Posterior vena cava (tissue), 2 donors: ENCODE results near the gene COPS7A. TPM values are rescaled to one million over a fixed set of nuclear protein-coding genes. Genes with fewer than 3 reads are reported as not detected.

ENCODE experiments used
- DNase-seq: peaks from one replicate; pipeline ENCODE4 v3.0.0-alpha.2; 2020; ENCODE audit warnings: low spot score
- intact Hi-C, 2 donors: fragments of 100-400 bp; cut with DNase I; formaldehyde crosslinking; loops; one replicate each; pipeline versions ENCODE4 v1.14.1 to v1.14.2; 2022 to 2023
- long read RNA-seq, 2 donors: library from polyadenylated mRNA; unstranded; transcript quantifications; one replicate each; pipeline ENCODE4 v2.0.0, GENCODE V29; 2020 to 2021
- total RNA-seq, 2 donors: library from RNA; stranded (reverse); fragmentation: NEBNext Ultra II Directional; extraction: Animal tissue kit (Norgen Biotek cat#: 25700); gene quantifications; one replicate each; pipeline ENCODE4 v1.2.1, GENCODE V29; 2021
- donor health status: DM: yes; HTN: yes; CAD: no.
- donor health status: DM: yes; HTN: yes; CAD: no.

Gene COPS7A, protein sequence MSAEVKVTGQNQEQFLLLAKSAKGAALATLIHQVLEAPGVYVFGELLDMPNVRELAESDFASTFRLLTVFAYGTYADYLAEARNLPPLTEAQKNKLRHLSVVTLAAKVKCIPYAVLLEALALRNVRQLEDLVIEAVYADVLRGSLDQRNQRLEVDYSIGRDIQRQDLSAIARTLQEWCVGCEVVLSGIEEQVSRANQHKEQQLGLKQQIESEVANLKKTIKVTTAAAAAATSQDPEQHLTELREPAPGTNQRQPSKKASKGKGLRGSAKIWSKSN
- total RNA-seq = 10 to 100 TPM; 46.0 to 54.5 TPM
- long read RNA-seq, donor 1, transcript COPS7A-202 (7 exons, 1,718 nt) = minor isoform, 6 of 62 reads
- long read RNA-seq, donor 1, transcript COPS7A-215 (8 exons, 2,127 nt) = major isoform, 35 of 62 reads
- long read RNA-seq, donor 1, transcript COPS7A-201 (8 exons, 1,721 nt) = minor isoform, 5 of 62 reads
- long read RNA-seq, donor 1, transcript COPS7A-210 (8 exons, 1,832 nt) = minor isoform, 5 of 62 reads
- long read RNA-seq, donor 1, partial matches to known transcripts = 6 of 62 reads
- long read RNA-seq, donor 1, other reads (novel, unspliced or antisense) = 3 of 62 reads
- long read RNA-seq, donor 2, transcript COPS7A-215 (8 exons, 2,127 nt) = major isoform, 155 of 329 reads
- long read RNA-seq, donor 2, transcript COPS7A-202 (7 exons, 1,718 nt) = minor isoform, 40 of 329 reads
- long read RNA-seq, donor 2, transcript COPS7A-210 (8 exons, 1,832 nt) = minor isoform, 35 of 329 reads
- long read RNA-seq, donor 2, transcript COPS7A-201 (8 exons, 1,721 nt) = minor isoform, 30 of 329 reads
- long read RNA-seq, donor 2, partial matches to known transcripts = 29 of 329 reads
- long read RNA-seq, donor 2, other reads (novel, unspliced or antisense) = 28 of 329 reads

DNA sequence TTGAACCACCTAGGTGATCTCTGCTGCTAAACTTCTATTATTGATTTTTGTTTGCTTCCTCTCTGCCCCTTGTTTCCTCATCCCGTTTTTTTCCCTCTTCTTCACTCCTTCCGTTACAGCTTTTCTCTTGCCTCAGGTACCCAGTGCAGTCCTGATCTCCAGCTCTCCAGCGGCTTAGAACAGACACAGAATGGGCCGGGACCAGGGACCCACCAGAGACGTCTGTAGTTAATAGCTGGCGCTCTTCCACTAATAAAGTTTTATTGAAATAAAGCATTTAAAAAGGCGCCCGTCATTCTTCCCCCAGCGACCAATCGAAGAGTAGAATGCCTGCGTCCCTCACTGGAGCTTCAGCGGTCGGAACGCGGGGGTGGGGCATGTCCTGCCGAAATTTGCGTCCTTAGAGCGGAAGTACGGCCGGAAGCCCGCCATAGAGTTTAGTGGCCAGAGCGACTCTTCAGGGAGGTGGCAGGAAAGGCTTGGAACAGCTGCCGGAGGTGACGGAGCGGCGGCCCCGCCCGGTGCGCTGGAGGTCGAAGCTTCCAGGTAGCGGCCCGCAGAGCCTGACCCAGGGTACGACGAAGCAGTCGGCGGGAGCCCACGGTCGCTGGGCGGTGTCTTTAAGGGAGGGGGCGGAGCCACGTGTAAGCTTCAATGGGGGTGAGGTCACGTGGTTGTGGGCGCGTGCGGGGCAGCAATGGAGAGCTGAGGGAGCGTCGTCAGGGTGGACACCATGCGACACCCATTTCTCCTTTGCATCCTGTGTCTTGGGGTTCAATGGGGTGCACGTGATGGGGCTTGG, at the start of gene COPS7A:
Gene COPS7A (plus strand): TSS at position 440 of the 802 bp plus-strand sequence. CDS start 611 bp downstream, outside the sequence.
- DNase-seq = peak; percentile 100
- intact Hi-C loops = no loop called here

DNA sequence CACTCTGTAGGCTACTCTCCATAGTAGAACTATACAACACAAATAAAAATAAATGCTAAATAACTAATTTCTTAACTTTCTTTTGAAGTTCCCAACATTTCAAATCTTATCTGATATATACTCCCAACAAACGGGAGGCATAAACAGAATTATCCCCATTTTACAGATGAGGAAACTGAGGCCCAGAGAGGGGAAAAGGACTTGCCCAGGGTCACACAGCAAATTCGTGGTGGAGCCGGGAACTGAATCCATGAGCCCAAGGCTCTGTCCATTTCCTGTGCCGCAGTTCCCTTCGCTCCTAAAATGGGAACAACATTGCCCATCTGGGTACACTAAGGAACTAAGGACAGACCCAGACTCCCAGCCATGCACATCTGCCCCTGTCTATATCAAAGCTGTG, 46.9 kb upstream of the COPS7A start:
- intact Hi-C loops = no loop called here
- DNase-seq = no peak

DNA sequence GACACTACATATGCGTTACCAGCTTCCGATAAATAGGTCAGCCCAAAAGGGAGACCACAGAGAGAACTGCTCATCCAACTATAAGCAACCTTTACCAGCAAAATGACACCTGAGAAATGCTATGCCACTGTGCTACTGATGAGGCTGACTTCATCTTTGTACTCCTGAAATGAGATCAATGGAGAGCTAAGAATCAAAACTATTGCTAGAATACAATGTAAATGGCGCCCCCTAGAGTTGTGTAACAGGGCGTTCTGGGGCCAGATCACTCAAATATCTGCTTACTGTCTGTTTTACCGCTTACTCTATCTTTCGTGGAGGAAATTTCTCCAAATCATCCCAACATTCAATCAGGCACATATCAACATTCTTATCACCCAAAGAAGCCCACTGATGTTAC, 39.2 kb upstream of the COPS7A start:
- DNase-seq = no peak
- intact Hi-C loops = no loop called here

DNA sequence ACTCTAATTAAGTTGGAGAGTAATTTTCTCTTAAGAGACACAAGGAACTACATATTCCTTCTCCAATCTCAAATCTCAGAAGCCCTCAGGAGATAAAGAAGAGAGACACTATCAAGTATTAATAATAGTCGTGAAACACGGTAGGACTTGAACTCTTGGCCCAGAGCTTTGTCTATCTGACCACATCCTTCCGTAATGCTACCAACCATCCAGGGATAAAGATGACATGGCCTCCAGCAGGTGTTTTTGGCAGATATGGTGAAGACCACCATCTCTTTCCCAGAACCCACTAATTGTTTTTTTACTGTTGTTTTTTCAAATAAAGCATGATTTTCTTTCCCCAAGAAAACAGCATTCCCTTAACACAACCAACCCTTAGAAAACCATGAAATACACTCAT, 38.0 kb upstream of the COPS7A start:
- intact Hi-C loops = no loop called here
- DNase-seq = no peak

DNA sequence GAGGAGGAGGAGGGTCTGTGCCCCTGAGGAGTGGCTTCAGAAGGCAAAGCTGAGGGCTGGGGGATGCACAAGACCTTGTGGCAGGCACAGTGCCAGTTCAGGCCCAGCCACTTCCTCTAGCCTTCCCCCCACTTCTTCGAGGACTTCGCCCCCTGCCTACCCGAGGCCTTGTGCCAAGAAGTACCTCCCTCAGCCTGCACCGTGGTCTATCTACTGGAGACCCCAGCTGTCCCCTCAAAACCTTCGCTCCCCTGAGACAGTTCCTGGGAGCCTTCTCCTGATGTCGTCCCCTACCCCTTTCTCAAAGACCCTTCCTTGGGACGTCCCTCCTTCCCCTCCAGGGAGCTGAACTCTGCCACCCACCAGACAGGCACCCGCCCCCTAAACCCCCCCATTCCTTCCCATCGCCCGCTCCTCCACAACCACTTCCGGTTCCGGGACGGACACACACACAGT, 35.3 kb upstream of the COPS7A start:
- no peak for DNase-seq
- intact Hi-C loops = no loop called here

DNA sequence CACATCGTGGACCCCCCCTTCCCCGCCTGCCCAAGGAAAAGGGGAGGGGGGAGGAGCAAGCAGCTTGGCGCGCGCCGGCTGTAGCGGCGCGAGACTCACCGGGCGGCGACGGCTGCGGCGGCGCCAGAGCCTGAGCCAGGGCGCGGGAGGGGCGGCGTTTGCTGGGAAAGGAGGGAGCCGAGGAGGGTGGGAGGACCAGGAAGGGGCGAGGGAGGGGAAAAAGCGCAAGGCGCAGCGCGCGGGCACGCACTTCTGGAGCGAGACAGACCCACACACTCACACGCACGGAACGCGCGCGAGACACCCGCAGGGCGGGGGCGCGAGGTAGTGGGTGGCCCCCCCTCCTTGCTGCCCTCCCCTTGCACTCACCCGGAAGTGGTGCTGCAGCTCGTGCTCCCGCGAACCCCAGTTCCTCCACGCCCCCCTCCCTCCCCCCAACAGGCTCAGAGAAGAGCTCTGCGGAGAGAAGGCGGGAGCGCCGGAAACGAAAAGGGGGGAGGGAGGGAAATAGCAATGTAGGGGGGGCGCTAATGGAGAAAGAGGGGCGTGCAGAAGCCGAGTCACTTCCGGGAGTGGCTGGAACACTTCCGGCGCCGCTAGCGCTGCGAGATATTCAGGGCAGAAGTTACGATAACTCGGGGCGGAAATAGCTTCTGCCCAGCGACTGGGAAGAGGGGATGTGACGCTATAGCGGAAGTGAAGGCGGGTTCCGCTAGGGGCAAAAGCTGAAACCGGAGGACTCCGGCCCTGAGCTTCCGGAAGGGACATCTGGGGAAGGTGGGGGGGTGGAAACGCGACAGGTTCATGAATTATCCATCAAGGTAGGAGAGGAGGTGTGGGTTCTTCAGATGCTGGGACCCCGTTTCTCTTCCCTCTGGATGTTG, 34.6 kb upstream of the COPS7A start, which contains the start of gene ZNF384:
Gene ZNF384 (minus strand): TSS at position 377 of the 884 bp plus-strand sequence. CDS start 9,855 bp downstream, outside the sequence.
- intact Hi-C loops = loop anchor here in 1 of 2 donors (1.0 kb wide), 1 partner anchor 26 kb away; the partner anchor contains the start of gene ING4
- peak; percentile 99 for DNase-seq

DNA sequence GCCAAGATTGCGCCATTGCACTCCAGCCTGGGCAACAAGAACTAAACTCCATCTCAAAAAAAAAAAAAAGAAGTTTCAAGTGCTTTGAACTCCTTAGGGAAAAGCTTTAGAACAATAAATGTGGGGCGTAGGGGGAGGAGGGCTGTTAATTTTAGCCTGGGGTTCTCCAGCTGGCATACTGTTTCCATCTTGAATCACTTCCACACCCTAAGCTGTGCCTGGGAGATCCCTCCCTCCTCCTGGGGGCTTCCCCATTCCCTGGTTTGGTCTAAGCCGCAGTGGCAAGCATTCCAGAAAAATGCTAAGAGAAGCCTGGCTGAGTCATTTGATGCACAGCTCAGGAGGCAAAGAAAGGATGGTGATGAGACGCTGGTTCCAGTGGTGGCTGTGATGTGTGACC, 32.4 kb upstream of the COPS7A start:
- intact Hi-C loops = no loop called here
- DNase-seq = no peak

DNA sequence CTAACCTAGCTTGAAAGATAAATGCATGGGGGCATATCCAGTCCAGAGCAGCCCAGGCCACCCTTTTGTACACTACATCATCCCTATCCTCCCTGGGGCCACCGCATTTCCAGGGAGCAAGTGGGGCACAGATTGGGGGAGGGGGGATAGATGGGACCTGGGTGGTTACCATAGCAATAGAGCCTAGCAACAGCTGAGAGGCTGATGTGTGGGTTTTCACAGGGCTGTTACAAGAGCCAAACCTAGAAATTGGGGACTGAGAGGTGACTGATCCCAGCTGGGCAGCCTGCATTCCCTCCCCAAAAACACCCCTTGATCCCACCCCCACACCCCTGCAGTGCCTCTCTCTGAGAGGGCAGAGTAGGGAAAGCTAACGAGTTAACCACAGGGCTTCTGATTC, 31.0 kb upstream of the COPS7A start:
- intact Hi-C loops = no loop called here
- DNase-seq = no peak

DNA sequence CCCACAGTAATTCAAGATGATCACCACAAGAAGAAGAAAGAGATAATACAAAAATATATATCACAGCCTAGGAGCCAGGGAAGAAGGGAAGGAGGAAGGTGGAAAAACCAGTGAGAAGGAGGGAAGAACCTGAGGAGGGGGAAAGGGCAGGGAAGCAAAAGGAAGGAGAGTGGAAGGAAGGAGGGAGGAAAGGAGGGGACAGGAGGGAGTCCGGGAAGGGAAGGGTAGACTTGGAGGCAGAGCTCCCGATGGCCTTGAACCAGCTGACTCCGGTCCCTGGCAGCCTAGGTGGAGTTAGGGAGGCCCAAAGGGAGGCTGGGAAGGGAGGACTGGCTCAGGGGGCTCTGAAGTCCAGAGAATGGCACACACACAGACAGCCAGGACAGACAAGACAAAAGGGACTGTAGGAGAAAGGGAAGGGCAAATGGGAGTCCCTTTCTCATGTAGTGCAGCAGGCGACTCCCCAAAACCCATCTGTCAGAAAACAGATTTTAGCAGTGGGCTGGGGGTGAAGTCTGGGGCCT, 30.0 kb upstream of the COPS7A start:
- intact Hi-C loops = no loop called here
- DNase-seq = no peak

DNA sequence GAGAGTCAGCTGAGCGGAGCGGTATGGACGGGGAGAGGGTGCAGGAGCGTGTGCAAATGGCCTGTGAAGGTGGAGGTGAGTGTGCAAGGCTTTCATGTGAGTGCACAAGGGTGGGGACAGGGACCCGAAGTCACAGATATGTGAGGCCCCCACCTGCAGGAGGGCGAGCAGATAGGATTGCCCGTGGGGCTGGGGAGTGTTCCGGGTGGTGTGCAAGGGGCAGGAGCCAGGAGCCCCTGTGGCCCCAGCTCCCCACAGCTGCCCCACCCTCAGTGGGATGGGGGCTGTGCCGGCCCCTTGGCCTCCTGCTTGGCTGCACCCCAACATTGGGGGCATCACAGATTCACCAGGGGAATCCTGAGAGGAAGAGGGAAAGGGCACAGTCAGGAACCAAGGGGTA, 29.1 kb upstream of the COPS7A start:
- intact Hi-C loops = no loop called here
- DNase-seq = no peak

DNA sequence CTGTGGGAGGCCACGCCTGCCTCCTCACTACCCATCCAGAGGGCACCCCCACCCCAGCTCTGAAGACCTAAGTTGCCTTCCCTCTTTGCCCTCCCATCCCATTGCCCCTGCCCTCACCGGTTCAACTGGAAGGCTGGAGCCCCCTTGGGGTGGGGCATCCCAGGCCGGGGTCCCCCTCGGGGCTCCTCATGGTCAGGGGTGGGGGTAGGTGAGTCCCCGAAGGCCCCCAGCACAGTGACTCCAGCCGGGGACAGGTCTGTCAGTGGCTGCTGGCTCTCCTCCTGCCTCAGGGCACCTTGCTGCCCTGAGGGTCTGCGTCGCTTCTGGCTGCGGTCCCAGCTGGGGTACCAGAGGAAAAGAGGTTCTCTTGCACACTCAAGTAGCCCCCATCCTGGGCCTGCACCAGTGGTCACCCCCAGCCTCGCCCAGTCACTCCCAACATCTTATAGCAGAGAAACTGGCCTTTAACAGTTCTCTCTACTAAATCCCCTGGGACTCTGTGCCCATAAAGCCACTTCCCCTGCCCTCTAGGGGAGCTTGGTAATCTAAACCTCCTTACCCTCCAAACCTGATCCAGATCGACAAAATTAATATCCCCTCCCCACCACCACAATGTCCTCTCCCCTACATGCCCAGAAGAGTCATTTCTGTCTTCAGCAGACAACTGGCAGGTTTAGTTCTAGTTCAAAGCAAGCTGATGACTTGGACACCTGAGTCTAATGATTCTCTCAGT, 28.4 kb upstream of the COPS7A start:
- intact Hi-C loops = no loop called here
- no peak for DNase-seq

DNA sequence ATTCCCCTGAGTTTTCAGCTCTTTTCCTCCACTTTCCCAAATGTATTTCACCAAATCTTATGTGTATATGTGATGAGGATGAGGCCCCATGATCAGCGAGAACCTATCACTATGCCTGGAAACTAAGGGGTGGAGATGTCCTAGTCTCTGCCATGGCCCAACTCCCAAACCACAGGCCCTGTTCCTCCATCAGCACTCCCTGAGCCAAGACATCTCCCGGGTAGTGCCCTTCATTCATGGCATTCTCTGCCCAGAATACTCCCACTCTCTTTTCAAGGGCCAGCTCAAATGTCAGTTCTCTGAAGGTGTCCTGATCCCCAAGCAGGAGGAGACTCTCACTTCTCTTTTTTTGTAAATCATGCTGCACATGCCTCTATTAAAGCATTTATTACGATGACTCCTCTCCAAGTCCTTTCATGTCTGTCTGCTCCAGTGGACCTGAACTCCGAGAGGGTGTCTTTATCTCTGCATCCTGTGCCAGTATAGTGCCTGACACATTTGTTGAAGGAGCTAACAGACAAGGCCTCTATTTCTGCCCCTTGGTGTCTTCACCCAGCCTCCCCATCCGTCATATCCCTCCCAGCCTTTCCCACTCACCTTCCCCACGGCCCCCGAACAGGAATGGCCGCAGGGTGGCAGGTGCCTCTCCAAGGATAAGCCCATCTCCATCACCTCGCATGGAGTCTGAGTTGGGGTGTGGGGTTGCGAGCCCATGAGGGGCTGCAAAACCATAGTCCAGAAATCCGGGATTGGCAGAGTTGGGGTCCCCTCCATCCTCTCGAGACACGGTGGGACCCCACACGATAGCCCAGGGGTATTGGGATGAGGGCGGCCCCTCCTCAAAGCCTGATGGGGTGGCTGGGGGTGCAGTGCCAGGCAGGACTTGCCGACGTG, 26.9 kb upstream of the COPS7A start:
- no peak for DNase-seq
- intact Hi-C loops = loop anchor here in 1 of 2 donors (1.0 kb wide), 1 partner anchor 48 kb away; no protein-coding TSS in a partner anchor

DNA sequence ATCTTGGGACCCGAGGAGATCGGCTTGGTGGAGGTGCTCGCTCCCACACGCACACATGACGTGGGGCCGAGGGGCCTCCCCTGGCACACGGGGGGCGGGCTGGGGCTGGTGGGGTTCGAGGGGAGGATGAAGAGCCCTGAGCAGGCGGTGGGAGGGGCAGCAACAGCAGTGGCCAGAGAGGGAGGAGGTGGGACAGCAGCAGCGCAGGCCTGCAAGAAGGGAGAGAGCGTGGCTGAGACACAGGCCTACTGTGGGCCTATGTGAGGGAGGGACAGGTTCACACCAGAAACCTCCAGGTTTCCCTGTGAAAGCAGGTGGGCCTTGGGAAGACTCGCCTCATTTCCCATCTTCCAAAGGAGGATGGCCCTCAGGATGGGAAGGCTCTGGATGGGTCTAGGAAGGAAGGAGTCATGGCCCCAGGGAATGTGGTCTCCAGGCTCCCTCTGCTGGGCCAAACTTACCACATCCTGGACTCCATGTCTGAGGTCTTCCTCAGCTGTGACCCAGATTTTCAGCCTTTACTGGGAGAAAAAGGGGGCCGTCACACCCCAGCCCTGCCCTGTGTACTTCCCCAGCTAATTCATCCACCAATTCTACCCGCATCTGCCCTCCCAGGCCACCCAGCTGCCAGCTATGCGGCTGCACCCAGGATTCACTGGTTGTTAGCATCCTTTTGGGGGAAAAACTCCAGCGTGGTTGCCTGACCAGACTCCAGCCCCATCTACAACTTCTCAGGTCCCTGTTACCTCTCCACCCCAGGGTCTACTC, 26.1 kb upstream of the COPS7A start:
- intact Hi-C loops = loop anchor here in 1 of 2 donors (1.0 kb wide), 1 partner anchor 48 kb away; no protein-coding TSS in a partner anchor
- DNase-seq = no peak

DNA sequence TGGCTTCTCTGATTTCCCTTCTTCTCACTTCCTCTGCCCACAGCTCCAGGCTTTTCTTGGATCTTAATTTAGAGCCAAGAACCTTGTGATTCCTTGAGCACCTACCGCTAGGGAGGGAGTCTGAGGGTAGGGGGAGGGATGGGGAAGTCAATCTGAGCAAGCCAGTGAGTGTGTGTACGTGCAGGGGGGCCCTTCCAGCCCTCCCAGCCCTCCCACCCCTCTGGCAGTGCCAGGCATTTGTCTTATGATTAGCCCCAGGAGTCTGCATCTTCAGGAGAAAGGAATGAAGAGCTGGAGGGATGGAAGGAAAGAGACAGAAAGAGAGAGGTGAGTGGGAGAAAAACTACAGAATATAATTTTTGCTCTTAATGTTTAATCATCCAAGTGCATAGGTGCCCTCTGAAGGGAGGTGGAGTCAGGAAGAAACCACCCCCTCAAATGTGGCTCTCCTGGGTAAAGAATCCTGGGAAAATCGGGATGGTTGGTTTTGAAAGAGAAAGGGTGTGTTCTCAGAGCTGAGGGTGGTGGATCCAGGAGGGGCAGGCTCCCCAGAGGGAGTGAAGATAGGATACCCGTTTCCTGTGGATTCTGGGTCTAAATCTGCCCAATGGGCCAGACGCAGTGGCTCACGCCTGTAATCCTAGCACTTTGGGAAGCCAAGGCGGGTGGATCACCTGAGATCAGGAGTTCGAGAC, 25.3 kb upstream of the COPS7A start:
- intact Hi-C loops = no loop called here
- DNase-seq = no peak
